GM12891 (cell line): ENCODE results near the gene POLR3F.
"Not testable (repeated sequence)": the region's sequence is repeated elsewhere in the genome, so short reads cannot be mapped to it uniquely, and the experiment has no call there.

Source experiments
- DNase-seq: peaks from one replicate; pipeline ENCODE4 v3.0.0; 2011; ENCODE audit warnings: low spot score; ENCODE audit not compliant: insufficient read length
- FAIRE-seq: peaks from 2 replicates; lab custom pipeline; 2011; peaks lifted over from hg19 to GRCh38; lab: Jason Lieb, UNC
- PAX5 ChIP-seq: IDR thresholded peaks from 2 replicates; pipeline ENCODE4 v1.6.1; 2011; ENCODE audit warnings: low read length, moderate library complexity, mild to moderate bottlenecking; ENCODE audit not compliant: insufficient read depth, severe bottlenecking
- POLR2A ChIP-seq: IDR thresholded peaks from 2 replicates; pipeline ENCODE4 v1.6.1; 2011; ENCODE audit warnings: low read depth, low read length, control low read depth
- POLR2AphosphoS5 ChIP-seq: IDR thresholded peaks from 2 replicates; pipeline ENCODE4 v1.6.1; 2011; ENCODE audit warnings: low read depth, low read length, control low read depth
- POU2F2 ChIP-seq: IDR thresholded peaks from 2 replicates; pipeline ENCODE4 v1.6.1; 2011; ENCODE audit warnings: low read depth, mild to moderate bottlenecking, control low read depth, low read length, moderate library complexity
- SPI1 ChIP-seq: IDR thresholded peaks from 2 replicates; pipeline ENCODE4 v1.6.1; 2011; ENCODE audit warnings: low read depth, low read length, control low read depth
- TAF1 ChIP-seq: IDR thresholded peaks from 2 replicates; pipeline ENCODE4 v1.6.1; 2011; ENCODE audit warnings: low read depth, low read length, control low read depth

The POLR3F gene

GRCh38 chr20:18497603-18498002 is 30.4 kb downstream of the POLR3F start:
- FAIRE-seq (no peak), DNase-seq (no peak)
- TF ChIP-seq SPI1 (no peak), TAF1 (no peak), POLR2AphosphoS5 (no peak), POU2F2 (no peak), POLR2A (no peak), PAX5 (no peak)

- not testable (repeated sequence) for FAIRE-seq, DNase-seq
Measured at GRCh38 chr20:18501672-18502071, 34.5 kb downstream of the POLR3F start.

GRCh38 chr20:18504479-18505060 is 37.4 kb downstream of the POLR3F start:
- DNase-seq (no peak), FAIRE-seq (no peak)
- TF ChIP-seq TAF1 (no peak), POLR2A (no peak), POU2F2 (no peak), SPI1 (no peak), PAX5 (no peak), POLR2AphosphoS5 (no peak)

- DNase-seq (no peak), FAIRE-seq (no peak)
- no peak for TF ChIP-seq PAX5
- TF ChIP-seq SPI1: no peak
Measured at GRCh38 chr20:18506744-18507143, 39.6 kb downstream of the POLR3F start.

- TF ChIP-seq SPI1 (no peak), POU2F2 (peak; percentile 95), POLR2AphosphoS5 (peak; percentile 87), POLR2A (peak; percentile 86), PAX5 (no peak), TAF1 (peak; percentile 72)
- DNase-seq (peak; percentile 88), FAIRE-seq (peak; percentile 98)
Measured at GRCh38 chr20:18507218-18508191, 40.3 kb downstream of the POLR3F start, which contains the start of gene SEC23B. Gene SEC23B (plus strand): TSS chr20:18507940. CDS start chr20:18510836, 2,896 bp downstream.

GRCh38 chr20:18511571-18511970 is 44.4 kb downstream of the POLR3F start:
- DNase-seq: no peak
- TF ChIP-seq SPI1: peak; percentile 71
- no peak for TF ChIP-seq TAF1
- no peak for FAIRE-seq

- no peak for DNase-seq
- no peak for TF ChIP-seq POLR2A
- no peak for TF ChIP-seq TAF1
- TF ChIP-seq POU2F2: no peak
- TF ChIP-seq SPI1: no peak
- TF ChIP-seq PAX5: no peak
- TF ChIP-seq POLR2AphosphoS5: no peak
- no peak for FAIRE-seq
Measured at GRCh38 chr20:18513208-18513607, 46.0 kb downstream of the POLR3F start.

GRCh38 chr20:18514127-18514526 is 46.9 kb downstream of the POLR3F start:
- DNase-seq (no peak), FAIRE-seq (no peak)
- TF ChIP-seq TAF1: no peak
- TF ChIP-seq PAX5: no peak
- TF ChIP-seq SPI1: no peak
- no peak for TF ChIP-seq POU2F2
- no peak for TF ChIP-seq POLR2A
- TF ChIP-seq POLR2AphosphoS5: no peak

GRCh38 chr20:18515973-18516372 is 48.8 kb downstream of the POLR3F start:
- DNase-seq (no peak), FAIRE-seq (no peak)
- TF ChIP-seq POU2F2: no peak
- TF ChIP-seq POLR2AphosphoS5: no peak
- TF ChIP-seq PAX5: no peak

- not testable (repeated sequence) for DNase-seq, FAIRE-seq
Measured at GRCh38 chr20:18522066-18522465, 54.9 kb downstream of the POLR3F start.
